Small intestine (tissue), 7 donors: ENCODE data around the gene LYL1. TPM values are rescaled to one million over a fixed set of nuclear protein-coding genes. Genes with fewer than 3 reads are reported as not detected.
A peak's percentile ranks its signal among the peaks of the same experiment; 100 is the strongest.

Experiments
- DNase-seq, 2 donors: peaks; one replicate each; pipeline versions ENCODE4 v3.0.0 to v3.0.0-alpha.2; 2013
- FAIRE-seq: peaks from 2 replicates; lab custom pipeline; 2012; peaks lifted over from hg19 to GRCh38; lab: Jason Lieb, UNC
- H3K27ac ChIP-seq, 3 donors: one replicate each; pipeline ENCODE4 v1.5.1; 2013; ENCODE audit warnings: low read length in 2 of 3, mild to moderate bottlenecking in 2 of 3, control low read depth in 1 of 3, inconsistent platforms in 1 of 3, low read depth in 1 of 3, moderate library complexity in 1 of 3
- H3K27me3 ChIP-seq, 3 donors: one replicate each; pipeline ENCODE4 v1.6.1; 2013; ENCODE audit warnings: low read length in 3 of 3, inconsistent platforms in 1 of 3; ENCODE audit not compliant: control insufficient read depth in 3 of 3, insufficient read depth in 3 of 3
- H3K36me3 ChIP-seq, 3 donors: one replicate each; pipeline ENCODE4 v1.6.1; 2013; ENCODE audit warnings: low read length in 3 of 3, inconsistent platforms in 1 of 3, low read depth in 1 of 3, mild to moderate bottlenecking in 1 of 3, moderate library complexity in 1 of 3; ENCODE audit not compliant: control insufficient read depth in 3 of 3, insufficient read depth in 2 of 3
- H3K4me1 ChIP-seq, 3 donors: one replicate each; pipeline ENCODE4 v1.6.1; 2013; ENCODE audit warnings: low read length in 2 of 3, inconsistent platforms in 1 of 3, low read depth in 1 of 3, mild to moderate bottlenecking in 1 of 3, moderate library complexity in 1 of 3; ENCODE audit not compliant: control insufficient read depth in 3 of 3, insufficient read depth in 2 of 3
- H3K4me3 ChIP-seq, 3 donors: one replicate each; pipeline ENCODE4 v1.5.1; 2013; ENCODE audit warnings: low read length in 3 of 3, control low read depth in 1 of 3, inconsistent platforms in 1 of 3, low read depth in 1 of 3, mild to moderate bottlenecking in 1 of 3, moderate library complexity in 1 of 3
- H3K9me3 ChIP-seq, 2 donors: one replicate each; pipeline ENCODE4 v1.6.1; 2013; ENCODE audit warnings: low read depth in 1 of 2, low read length in 1 of 2; ENCODE audit not compliant: control insufficient read depth in 2 of 2, insufficient read depth in 1 of 2
- WGBS, 3 donors: extraction: QIAGEN DNeasy Blood & Tissue Kit; methylation state at CpG; one replicate each; pipeline ENCODE4 v1.1.7; 2013; 5-methylcytosine and 5-hydroxymethylcytosine counted together
- polyA plus RNA-seq, 4 donors: library from polyadenylated mRNA; stranded (reverse) in 3 of 4; unstranded in 1 of 4; fragments of 200-250 nt in 3 of 4; fragments of 120-200 nt in 1 of 4; gene quantifications; one replicate each; pipeline versions ENCODE4 v1.2.1 to v1.2.3, GENCODE V29; 2013
- donor health status: healthy with polysubstance abuse.
- donor health status: control.
- donor health status: control.
- donor health status: Bipolar disorder and iron deficiency.
- donor health status: healthy.

Gene LYL1
- polyA plus RNA-seq, 4 donors = 0.67 to 8.9 (median 2.8) TPM

- 70 to 85% (median 82%) methylated on average over 12 of the region's 12 CpGs for WGBS, 3 donors
- no peak for FAIRE-seq
- H3K27ac ChIP-seq = no peak overlapping the region
These were observed 30.7 kb upstream of the LYL1 start for GRCh38 chr19:13133241-13133870.

GRCh38 chr19:13132471-13133180 lies 30.0 kb upstream of the LYL1 start:
- no peaks in the 10 kb centered on the region for H3K9me3 ChIP-seq
- 78 to 82% (median 79%) methylated on average over 8 of the region's 8 CpGs for WGBS, 3 donors
- H3K27me3 ChIP-seq = no peaks in the 10 kb centered on the region
- no peaks in the 10 kb centered on the region for H3K4me1 ChIP-seq
- FAIRE-seq = no peak
- H3K4me3 ChIP-seq = no peak overlapping the region
- peaks cover 11 to 54% (median 18%) of the 10 kb centered on the region in 3 donors for H3K36me3 ChIP-seq
- no peak for DNase-seq
- no peak overlapping the region for H3K27ac ChIP-seq

More at GRCh38 chr19:13133241-13133870, 30.7 kb upstream of the LYL1 start:
- no peaks in the 10 kb centered on the region for H3K27me3 ChIP-seq
- no peak overlapping the region for H3K4me3 ChIP-seq
- no peaks in the 10 kb centered on the region for H3K9me3 ChIP-seq
- H3K4me1 ChIP-seq = no peaks in the 10 kb centered on the region
- peaks cover 17 to 57% (median 19%) of the 10 kb centered on the region in 3 donors for H3K36me3 ChIP-seq
- no peak for DNase-seq

GRCh38 chr19:13130886-13131490 lies 28.3 kb upstream of the LYL1 start:
- H3K27me3 ChIP-seq = no peaks in the 10 kb centered on the region

GRCh38 chr19:13129384-13129783 lies 26.7 kb upstream of the LYL1 start:
- H3K27ac ChIP-seq = no peak overlapping the region
- WGBS, 3 donors = 93 to 97% (median 96%) methylated on average over 9 of the region's 9 CpGs
- no peaks in the 10 kb centered on the region for H3K4me1 ChIP-seq
- no peak overlapping the region for H3K4me3 ChIP-seq
- peaks cover 0 to 39% (median 1%) of the 10 kb centered on the region in 3 donors for H3K36me3 ChIP-seq
- H3K9me3 ChIP-seq = no peaks in the 10 kb centered on the region
- DNase-seq = no peak
- FAIRE-seq = no peak
- no peaks in the 10 kb centered on the region for H3K27me3 ChIP-seq

More at GRCh38 chr19:13130886-13131490, 28.3 kb upstream of the LYL1 start:
- Histone ChIP-seq H3K27ac (no peak overlapping the region), H3K4me3 (no peak overlapping the region), H3K36me3 (peaks cover 6 to 44% (median 6%) of the 10 kb centered on the region in 3 donors), H3K4me1 (no peaks in the 10 kb centered on the region), H3K9me3 (no peaks in the 10 kb centered on the region)
- peak; percentile 22 to 36 for DNase-seq
- no peak for FAIRE-seq
- WGBS, 3 donors = 40 to 77% (median 51%) methylated on average over 3 of the region's 3 CpGs

- no peaks in the 10 kb centered on the region for H3K4me1 ChIP-seq
- H3K27ac ChIP-seq = no peak overlapping the region
- no peak overlapping the region for H3K4me3 ChIP-seq
- H3K9me3 ChIP-seq = no peaks in the 10 kb centered on the region
- no peaks in the 10 kb centered on the region for H3K27me3 ChIP-seq
- no peak for DNase-seq
- WGBS, 3 donors = 55 to 74% (median 67%) methylated on average over 1 of the region's 1 CpG
- H3K36me3 ChIP-seq = peaks cover 0 to 45% (median 2%) of the 10 kb centered on the region in 3 donors
- FAIRE-seq = no peak
These were observed 25.9 kb upstream of the LYL1 start for GRCh38 chr19:13128583-13128982.

- FAIRE-seq (no peak), DNase-seq (no peak)
- Histone ChIP-seq H3K9me3 (no peaks in the 10 kb centered on the region), H3K4me3 (no peak overlapping the region), H3K4me1 (no peaks in the 10 kb centered on the region), H3K36me3 (peaks cover 0 to 49% (median 2%) of the 10 kb centered on the region in 3 donors), H3K27ac (no peak overlapping the region), H3K27me3 (no peaks in the 10 kb centered on the region)
- 87 to 91% (median 91%) methylated on average over 6 of the region's 6 CpGs for WGBS, 3 donors
These were observed 25.3 kb upstream of the LYL1 start for GRCh38 chr19:13127811-13128575.

- 85 to 91% (median 89%) methylated on average over 8 to 9 of the region's 9 CpGs for WGBS, 3 donors
- DNase-seq = no peak
- Histone ChIP-seq H3K4me3 (no peak overlapping the region), H3K27ac (no peak overlapping the region), H3K36me3 (peaks cover 0 to 43% (median 2%) of the 10 kb centered on the region in 3 donors), H3K9me3 (no peaks in the 10 kb centered on the region), H3K4me1 (peaks cover 0 to 4% (median 0%) of the 10 kb centered on the region in 3 donors), H3K27me3 (no peaks in the 10 kb centered on the region)
- no peak for FAIRE-seq
These were observed 24.4 kb upstream of the LYL1 start for GRCh38 chr19:13127051-13127450.
